ELF-1 (cell line): ENCODE results near the gene LIN28A.
"Not testable (repeated sequence)": the region's sequence is repeated elsewhere in the genome, so short reads cannot be mapped to it uniquely, and the experiment has no call there.

Experiments
- DNase-seq: peaks from one replicate; pipeline ENCODE4 v3.0.0-alpha.2; 2016; ENCODE audit warnings: low read depth, low spot score

Gene LIN28A, protein sequence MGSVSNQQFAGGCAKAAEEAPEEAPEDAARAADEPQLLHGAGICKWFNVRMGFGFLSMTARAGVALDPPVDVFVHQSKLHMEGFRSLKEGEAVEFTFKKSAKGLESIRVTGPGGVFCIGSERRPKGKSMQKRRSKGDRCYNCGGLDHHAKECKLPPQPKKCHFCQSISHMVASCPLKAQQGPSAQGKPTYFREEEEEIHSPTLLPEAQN

DNA sequence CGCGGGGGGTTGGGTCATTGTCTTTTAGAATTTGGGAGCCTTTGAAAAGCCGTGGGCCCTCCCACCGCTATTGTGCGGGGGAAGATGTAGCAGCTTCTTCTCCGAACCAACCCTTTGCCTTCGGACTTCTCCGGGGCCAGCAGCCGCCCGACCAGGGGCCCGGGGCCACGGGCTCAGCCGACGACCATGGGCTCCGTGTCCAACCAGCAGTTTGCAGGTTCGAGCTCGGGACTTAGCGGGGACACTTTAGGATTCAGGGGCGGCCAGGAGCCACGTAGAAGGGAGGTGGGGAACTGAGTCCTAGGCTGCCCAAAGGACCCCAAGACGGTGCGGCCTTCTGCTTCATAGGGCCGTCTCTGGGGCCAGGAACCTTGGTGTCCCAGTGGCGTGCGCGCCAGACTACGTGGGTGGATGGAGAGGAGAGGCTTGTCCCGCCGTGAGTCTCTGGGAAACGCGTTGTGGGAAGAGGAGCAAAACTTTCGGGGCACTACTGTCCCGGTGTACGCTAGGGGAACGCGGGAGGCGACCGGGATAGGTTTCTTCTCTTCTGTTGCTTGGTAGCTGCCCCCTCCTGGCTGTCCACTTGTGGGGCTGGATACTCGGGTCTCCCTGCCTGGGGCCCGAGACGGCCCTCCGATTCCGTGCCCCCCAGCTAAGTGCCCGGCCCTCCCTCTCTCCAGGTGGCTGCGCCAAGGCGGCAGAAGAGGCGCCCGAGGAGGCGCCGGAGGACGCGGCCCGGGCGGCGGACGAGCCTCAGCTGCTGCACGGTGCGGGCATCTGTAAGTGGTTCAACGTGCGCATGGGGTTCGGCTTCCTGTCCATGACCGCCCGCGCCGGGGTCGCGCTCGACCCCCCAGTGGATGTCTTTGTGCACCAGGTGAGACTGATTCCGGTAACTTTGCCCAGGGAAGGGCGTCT lies at the start of gene LIN28A:
TSS of gene LIN28A (plus strand) at position 112 of the 918 bp plus-strand sequence. CDS start at position 187, 75 bp downstream.
- DNase-seq, result peak; percentile 57

DNA sequence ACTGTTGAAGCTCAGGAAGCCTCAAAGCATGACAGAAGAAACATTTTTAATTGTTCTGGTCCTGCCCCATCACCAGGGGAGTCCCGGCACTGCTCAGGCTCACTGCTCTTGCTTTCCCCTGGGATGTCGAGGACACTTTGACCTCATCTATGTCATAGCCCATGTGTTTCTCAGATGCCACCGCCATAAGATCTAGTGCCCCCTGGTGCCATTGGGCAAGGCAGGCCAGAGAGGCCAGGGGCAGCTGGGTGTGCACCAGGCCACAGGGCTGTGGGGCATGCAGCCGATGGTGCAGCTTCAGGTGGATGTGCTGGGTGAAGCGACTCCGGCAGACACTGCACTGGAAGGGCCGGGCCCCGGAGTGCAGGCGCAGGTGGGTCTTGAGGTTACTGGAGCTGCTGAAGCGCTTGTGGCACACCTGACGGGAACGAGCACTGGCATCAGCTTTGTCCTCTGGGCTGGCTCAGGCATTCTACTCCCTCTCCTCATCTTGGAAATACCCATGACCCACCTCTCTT lies 49.0 kb upstream of the LIN28A start:
- DNase-seq, result no peak

DNA sequence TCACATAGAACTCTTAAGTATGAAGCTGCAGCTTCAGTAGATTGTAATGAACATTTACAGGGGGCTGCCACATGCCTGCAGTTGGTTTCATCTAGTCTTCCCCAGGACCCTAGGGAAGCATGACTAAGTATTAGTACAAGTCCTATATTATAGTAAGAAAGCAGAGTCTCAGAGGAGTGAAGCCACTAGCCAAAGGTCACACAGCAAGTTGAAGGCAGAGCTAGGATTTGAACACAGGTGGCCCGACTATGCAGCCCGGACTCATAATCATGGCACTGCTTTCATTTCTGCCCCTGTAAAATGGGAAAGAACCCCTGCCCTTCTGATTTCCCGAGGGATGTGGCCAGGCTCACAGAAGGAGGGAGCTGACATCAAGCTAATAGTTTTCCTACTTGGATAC lies 48.3 kb upstream of the LIN28A start:
- no peak for DNase-seq

DNA sequence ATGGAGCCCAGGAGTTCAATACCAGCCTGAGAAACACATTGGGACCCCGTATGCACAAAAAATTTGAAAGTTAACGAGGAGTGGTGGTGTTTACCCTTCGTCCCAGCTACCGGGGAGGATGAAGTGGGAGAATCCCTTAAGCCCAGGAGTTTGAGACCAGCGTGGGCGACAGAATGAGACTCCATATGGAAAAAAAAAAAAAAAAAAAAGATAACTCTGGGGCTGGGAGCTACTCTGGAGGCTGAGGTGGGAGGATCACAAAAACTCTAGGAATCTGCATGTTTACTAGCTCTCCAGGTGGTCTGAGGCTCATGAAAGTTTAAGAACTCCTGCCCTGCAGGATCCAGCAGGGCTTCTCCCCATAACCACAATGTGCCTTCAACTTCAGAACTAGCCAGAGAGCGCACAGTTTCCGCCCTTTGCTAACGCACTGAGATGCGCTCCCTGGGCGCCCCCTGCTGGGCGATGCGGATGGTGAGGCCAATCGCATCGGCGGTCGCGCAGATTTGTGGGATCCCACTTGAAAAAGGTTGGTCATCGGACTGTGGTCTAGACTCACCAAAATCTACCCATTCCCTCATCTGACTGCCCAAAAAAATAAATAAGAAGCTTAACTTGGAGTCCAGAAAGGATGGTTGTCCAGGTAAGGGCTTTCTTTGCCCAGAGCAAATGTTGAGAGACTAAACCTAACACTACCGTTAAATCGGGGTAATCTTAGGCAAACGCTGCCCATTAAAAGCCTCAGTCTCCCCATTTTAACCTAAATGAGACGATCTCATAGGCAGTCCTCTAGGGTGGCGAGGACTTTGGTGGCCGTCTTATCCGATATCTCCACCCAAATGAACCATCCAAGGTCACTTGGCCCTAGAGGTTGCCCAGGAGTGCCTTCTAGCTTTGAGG lies 46.8 kb upstream of the LIN28A start:
- DNase-seq, result peak; percentile 86

DNA sequence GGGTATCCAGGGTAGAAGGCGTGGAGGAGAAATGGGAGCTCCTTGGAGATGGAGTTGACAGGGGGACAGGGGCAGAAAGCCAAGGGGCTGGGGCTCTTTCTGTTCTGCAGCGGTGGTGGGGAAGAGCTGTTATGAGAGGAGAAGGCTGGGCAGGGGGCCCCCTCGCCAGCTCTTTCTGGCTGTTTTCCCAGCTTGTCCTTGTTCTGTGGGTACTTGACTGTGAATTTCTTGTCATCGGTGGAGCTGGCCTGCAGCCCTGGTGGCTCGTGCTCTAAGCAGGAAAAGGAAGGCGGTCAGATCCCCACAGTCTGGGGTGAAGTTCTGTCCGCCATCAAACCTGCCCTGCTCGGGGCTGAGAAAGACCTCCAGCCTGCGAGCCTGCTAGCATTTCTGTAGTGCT lies 45.7 kb upstream of the LIN28A start:
- no peak for DNase-seq

DNA sequence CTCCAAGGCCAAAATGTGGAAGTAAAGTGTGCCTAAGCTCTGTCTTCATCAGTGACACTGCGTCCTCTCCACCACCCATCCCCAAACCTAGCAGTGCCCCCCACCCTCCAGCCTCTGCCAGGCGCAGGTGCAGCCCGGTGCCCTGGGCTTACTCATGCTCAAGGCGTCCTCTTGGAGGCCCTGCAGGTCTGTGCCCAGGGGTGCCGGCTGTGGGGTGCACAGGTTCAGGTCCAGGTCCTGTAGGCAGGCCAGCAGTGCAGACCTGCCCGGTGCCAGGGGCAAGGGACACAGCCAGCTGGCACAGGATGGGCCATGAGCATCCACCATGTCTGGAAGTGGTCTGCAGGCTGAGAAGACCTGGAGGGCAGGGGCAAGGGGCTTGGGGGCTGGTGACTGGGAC lies 43.2 kb upstream of the LIN28A start:
- DNase-seq, result no peak

DNA sequence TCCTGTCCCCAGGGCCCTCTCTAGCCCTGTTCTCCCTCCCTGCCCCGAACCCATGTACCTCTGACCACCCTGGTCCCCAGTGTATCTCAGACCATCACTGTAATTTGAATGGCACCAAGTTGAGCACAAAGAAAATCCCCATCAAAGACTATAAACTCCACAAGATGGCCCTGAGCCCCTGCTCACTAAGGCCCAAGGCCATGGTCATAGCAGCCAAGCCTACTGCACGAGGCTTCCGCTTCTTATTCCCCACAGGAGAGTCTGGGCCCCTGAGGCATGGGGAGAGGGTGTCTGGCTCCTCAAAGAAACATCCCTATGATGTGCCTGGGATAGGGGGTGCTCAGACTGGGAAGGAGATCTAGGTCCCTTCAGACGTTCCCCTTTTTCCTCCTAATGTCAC lies 42.6 kb upstream of the LIN28A start:
- DNase-seq, result no peak

DNA sequence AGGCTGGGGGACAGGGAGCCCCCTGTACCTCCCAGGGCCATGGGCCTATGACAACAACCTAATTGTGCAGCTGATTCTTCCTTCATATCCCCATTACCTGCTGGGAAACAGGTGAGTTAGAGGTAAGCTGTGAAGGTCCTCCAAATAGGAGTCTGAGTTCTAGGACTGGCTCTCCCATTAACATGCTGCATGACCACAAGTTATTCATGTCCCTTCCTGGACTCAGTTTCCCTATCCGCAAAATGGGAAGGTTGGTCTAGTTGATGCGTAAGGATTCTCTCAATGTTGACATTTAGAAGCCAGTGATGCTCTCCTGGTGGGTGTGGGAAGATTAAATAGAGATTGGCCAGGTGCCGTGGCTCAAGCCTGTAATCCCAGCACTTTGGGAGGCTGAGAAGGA lies 42.1 kb upstream of the LIN28A start:
- DNase-seq, result no peak

DNA sequence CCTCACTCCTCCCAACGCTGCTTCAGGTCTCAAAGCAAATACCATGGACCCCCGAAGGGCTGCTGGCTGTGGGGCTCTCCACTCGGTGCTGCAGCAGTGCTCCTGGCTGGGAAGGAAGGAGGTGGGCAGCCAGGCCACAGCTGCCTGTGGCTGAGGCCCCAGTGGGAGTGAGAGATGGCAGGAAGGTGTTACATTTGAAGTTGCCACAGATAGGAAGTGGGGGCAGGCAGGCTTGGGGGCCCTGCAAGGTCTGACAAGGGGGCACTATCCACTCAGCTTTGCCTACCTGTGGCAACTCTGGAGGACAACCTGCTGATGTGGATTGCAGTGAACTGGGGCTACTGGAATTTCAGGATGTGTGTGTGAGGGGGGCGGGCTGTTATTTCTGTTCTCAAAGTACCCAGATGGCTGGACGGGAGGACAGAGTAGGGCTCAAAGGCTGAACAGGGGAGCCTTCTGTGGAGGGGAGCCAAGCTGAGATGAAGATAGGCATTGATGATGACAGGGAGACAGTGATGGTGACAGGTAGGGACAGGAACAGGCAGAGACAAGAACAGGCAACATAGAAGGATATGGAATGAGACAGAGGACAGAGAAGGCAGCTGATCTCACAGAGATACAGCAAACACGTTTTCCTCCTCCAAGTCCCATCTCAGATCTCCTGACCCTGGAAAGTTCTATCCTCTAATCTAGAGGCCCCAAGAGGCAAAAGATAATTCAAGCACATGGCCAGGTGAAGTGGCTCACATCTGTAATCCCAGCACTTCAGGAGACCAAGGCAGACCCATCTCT lies 39.8 kb upstream of the LIN28A start:
- DNase-seq, result no peak

DNA sequence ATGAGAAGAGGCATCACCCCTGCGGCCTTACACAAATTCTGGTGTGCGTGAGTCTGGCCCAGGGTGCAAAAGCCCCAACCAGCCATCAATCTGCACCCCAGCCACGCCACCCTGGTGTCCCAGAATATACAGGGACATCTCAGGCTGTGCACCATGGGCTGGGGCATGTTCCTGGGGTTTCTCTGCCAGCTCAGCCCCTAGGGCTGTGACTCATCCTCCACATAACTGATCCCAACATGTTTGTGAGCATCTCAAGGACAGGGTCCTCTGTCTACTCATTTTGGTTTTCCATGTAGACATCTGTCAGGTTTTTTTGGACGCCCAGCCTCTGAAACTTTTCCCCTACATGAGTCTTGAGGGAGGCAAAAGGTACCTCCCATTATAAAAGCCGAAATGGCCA lies 38.6 kb upstream of the LIN28A start:
- no peak for DNase-seq

DNA sequence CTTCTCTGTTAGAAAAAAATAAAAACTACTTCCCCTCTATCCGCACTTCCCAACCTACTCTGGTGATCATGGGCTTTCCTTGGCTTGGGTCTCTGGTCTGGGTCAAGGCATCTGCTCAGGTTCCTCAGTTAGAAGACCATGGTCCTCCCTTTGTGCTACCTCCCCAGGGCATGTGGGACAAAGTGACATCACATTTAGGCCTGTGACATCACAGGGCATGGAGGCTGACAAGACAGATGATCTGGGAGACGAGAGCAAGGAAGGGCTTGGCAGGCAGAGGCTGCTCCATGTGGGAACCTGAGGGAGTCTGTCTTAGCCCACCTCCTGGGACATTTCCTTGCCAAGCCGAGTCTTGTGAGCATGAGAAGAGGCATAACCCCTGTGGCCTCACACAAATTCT lies 38.0 kb upstream of the LIN28A start, which contains the start of gene ZNF683:
TSS of gene ZNF683 (minus strand) at position 140 of the 400 bp plus-strand sequence. CDS start 4,179 bp downstream, outside the sequence.
- DNase-seq, result not testable (repeated sequence)

DNA sequence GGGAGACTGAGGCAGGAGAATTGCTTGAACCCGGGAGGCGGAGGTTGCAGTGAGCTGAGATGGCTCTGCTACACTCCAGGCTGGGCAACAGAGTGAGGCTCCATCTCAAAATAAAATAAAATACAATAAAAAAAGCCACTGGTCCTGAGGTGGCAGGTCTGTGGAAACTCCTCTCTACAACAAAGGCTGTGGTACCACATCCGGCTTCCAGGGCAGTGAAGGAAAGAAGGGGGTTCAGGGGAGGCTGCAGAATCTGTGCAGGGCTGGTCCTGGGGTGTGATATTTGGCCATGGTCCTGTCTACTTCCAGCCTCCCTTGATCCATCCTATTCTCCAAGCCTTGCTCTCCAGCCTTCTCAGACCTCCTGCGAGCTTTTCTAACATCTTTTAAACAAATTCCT lies 37.3 kb upstream of the LIN28A start:
- DNase-seq, result no peak

DNA sequence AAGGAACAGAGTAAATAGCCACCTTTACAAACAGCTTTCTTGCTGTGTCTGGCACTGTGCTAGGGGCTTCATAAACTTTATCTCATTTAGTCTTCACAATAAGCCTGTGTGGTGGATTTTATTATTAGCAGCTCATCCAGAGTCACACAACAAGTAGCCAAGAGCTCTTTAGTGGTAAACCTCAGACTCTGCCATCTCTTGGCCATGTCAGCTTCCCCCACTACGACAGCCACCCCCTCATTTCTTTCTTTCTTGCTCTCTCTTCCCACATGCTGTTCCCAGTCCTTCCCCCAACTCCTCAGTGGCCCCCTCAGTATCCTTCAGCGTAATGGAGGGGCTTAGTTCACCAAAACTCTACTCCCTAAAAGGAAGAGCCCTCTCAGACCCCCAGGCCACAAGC lies 36.8 kb upstream of the LIN28A start:
- DNase-seq, result no peak

DNA sequence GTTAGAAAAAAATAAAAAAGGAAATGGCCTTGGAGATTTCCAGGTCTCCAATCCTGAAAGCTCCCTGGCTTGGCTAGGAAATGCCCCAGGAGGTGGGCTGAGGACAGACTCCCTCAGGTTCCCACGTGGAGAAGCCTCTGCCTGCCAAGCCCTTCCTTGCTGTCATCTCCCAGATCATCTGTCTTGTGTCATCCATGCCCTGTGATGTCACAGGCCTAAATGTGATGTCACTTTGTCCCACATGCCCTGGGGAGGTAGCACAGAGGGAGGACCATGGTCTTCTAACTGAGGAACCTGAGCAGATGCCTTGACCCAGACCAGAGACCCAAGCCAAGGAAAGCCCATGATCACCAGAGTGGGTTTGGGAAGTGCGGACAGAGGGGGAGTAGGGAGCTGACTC lies 36.3 kb upstream of the LIN28A start:
- not testable (repeated sequence) for DNase-seq

DNA sequence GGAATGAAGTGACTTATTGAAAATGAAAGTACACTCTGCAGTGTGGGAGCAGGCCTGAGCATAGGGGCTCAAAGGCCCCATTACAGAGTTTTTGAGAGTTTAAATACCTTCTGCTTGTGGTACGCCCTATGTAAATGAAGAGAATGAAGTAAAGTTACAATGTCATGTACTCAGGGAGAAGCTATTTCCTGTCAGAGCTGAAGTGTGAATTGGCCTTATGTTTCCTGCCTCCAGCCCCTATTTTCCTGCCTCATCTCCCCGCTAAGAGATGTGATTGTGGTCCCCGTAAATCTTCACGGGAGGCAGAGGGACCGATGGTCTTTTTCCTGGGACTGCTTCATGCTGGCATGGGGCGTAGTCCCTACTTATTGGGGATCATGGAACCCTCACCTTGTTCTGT lies 35.5 kb upstream of the LIN28A start:
- DNase-seq, result no peak

DNA sequence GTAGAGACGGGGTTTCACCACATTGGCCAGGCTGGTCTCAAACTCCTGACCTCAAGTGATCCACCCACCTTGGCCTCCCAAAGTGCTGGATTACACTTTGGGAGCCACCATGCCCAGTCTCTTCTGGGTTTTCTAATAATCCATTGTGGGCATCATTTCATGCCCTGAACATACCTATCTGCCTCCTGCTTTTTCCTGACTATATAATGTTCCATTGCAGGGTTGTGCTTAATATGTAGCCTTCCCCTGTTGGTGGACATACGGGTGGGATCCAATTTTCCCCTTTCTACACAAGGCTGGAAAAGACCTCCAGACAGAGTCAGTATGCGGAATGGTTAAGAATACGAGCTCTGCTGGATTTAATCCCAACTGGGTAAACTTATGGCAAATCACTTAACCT lies 34.6 kb upstream of the LIN28A start:
- no peak for DNase-seq

DNA sequence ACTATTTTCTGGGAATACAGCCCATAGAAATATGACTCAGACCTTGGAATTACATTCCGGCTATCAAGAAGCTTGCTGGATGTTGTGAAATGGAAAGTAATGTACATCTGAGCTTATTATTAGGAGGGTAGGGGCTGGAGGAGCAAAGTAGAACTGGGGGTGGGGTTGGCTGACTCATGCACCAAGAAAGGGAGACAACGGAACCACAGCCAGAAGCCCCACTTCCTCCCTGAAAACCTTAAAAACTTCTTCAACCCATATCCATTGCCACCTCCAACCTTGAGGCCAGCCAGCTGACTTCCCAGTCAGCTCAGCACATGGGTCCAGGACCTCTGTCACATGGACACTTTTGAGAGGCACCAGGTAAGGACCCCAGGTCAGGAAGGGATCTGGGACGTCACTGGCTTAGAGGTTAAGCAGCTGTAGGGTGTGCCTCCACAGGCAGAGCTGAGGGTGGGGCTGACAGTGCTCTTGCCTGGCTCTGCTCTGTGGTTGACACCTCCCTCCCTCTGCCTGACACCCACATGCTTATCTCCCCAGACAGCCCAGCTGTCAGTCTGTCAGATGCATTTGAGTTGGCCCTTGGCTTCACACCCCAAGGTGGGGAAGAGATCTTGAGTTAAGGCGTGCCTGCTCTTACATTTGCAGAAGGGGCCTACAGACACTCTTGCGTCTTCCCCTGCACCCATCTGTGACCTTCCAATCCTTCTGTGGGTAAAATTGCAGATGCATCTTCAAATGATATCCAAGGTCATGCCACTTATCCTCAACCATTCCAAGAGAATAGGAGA lies 32.3 kb upstream of the LIN28A start:
- DNase-seq, result peak; percentile 32

DNA sequence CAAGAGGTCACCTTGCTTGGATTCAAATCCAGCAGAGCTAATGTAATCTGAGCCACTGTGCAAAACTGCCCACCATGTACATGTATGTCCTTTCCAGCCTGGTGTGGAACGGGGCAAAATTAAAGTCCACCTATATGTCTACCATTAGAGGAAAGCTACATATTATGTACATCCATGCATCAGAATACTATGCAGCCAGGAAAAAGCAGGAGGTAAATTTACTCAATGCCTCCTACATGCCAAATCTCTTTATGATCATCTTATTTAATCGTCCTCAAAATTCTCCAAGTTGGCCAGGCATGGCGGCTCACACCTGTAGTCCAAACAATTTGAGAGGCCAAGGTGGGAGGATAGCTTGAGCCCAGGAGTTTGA lies 31.8 kb upstream of the LIN28A start:
- no peak for DNase-seq

DNA sequence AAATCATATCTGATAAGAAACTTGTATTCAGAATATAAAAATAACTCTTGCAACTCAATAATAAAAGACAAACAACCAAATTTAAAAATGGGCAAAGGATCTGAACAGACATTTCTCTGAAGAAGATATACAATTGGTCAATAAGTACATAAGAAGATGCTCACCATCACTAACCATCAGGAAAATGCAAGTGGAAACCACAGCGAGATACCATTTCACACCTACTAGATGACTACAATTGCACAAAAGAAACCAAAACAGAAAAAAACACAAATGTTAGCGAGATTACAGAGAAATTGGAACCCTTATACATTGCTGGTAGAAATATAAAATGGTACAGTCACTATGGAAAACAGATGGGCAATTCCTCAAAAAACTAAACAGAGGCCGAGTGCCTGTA lies 26.5 kb upstream of the LIN28A start:
- no peak for DNase-seq

DNA sequence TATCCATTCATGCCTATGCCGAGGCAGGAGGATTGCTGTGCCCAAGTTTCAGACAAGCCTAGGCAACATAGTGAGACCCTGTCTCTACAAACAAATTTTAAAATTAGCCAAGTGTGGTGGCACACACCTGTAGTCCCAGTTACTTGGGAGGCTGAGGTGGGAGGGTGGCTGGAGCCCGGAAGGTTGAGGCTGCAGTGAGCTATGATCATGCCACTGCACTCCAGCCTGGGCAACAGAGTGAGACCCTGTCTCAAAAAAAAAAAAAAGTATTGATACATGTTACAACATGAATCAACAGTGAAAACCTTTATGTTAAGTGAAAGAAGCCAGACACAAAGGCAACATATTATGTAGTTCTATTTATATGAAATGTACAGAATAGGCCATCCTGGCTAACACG lies 25.6 kb upstream of the LIN28A start:
- not testable (repeated sequence) for DNase-seq
